ENCODE data around the gene KRT31.

The KRT31 gene

DNA sequence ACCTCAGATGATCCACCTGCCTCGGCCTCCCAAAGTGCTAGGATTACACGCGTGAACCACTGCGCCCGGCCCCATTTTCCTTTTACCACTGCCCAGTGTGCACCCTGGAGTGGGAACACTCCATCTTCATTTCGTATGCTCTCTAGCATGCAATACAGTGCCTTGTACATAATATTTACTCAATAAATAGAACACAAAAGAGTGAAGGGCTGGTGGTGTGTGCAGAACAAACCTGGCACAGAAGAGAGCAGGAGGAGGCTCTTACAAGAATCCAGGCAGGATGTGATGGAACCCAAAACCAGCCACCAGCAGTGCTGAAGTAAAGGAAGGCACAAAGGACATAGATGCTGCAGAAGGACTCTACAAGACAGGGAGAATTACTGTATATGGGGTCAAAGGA, 19.7 kb upstream of the KRT31 start:
- Histone ChIP-seq H3K4me3 (ENCODE audit: low read depth in 1 of 2, low read length in 2 of 2) (no peak overlapping the region), H3K9me3 (ENCODE audit: low read length) (no peaks in the 10 kb centered on the region), H3K4me1 (ENCODE audit: insufficient read depth, low read length) (peaks cover 7% of the 10 kb centered on the region), H3K27me3 (ENCODE audit: control insufficient read depth in 1 of 2, insufficient read depth in 2 of 2, low read length in 2 of 2) (no peaks in the 10 kb centered on the region), H3K36me3 (ENCODE audit: insufficient read depth, low read length) (no peaks in the 10 kb centered on the region), H3K9ac (ENCODE audit: low read length) (no peak overlapping the region), H3K27ac (ENCODE audit: low read depth, low read length) (no peak overlapping the region)

DNA sequence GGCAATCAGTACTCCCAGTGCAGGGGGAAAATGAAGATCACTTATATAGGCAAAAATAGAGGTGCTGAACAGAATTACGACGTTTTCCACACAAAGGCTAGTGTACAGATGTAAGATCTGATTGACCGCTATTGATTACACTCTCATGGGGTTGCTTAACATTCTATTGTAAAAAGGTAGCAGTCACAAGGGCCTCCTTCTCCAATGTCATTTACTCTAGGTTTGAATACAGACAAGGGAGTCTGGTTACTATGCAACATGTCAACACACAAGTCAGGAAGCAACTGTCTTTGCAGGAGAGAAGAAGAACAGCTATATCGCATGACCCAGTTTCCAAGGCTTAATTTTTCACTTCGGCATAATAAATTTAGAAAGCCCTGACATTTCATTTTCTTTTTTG, 19.1 kb upstream of the KRT31 start:
- H3K9me3 ChIP-seq (ENCODE audit: low read length): no peaks in the 10 kb centered on the region
- H3K27ac ChIP-seq (ENCODE audit: low read depth, low read length): no peak overlapping the region
- H3K4me1 ChIP-seq (ENCODE audit: insufficient read depth, low read length): peaks cover 7% of the 10 kb centered on the region
- no peak overlapping the region for H3K9ac ChIP-seq (ENCODE audit: low read length)
- H3K36me3 ChIP-seq (ENCODE audit: insufficient read depth, low read length): no peaks in the 10 kb centered on the region
- no peak overlapping the region for H3K4me3 ChIP-seq (ENCODE audit: low read depth in 1 of 2, low read length in 2 of 2)
- no peaks in the 10 kb centered on the region for H3K27me3 ChIP-seq (ENCODE audit: control insufficient read depth in 1 of 2, insufficient read depth in 2 of 2, low read length in 2 of 2)

DNA sequence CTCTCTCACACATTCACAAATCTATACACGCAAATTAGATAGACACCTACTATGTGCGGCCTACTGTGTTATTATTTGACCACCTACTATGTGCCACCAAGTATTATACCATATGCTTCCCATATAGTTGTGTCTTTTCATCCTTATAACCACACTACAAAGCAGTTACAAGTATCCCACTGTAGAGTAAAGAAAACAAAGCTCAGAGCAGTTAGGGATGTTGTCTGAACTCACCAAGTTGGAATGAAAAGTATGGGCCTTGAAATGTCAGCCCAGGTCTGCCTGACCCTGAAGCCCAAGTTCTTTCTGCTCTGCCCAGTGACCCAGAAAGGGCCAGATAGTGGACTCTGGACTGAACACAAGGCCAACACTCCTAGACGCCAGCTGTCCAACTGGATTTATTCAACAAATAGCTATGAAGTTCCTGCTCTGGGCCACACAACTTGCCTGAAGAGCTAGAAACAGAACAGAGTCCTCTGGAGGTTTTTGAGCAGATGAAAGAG, 18.5 kb upstream of the KRT31 start:
- H3K27me3 ChIP-seq (ENCODE audit: control insufficient read depth in 1 of 2, insufficient read depth in 2 of 2, low read length in 2 of 2): no peaks in the 10 kb centered on the region
- H3K27ac ChIP-seq (ENCODE audit: low read depth, low read length): no peak overlapping the region
- peaks cover 2% of the 10 kb centered on the region for H3K4me1 ChIP-seq (ENCODE audit: insufficient read depth, low read length)
- no peak overlapping the region for H3K4me3 ChIP-seq (ENCODE audit: low read depth in 1 of 2, low read length in 2 of 2)
- H3K9me3 ChIP-seq (ENCODE audit: low read length): no peaks in the 10 kb centered on the region
- H3K9ac ChIP-seq (ENCODE audit: low read length): no peak overlapping the region
- no peaks in the 10 kb centered on the region for H3K36me3 ChIP-seq (ENCODE audit: insufficient read depth, low read length)

DNA sequence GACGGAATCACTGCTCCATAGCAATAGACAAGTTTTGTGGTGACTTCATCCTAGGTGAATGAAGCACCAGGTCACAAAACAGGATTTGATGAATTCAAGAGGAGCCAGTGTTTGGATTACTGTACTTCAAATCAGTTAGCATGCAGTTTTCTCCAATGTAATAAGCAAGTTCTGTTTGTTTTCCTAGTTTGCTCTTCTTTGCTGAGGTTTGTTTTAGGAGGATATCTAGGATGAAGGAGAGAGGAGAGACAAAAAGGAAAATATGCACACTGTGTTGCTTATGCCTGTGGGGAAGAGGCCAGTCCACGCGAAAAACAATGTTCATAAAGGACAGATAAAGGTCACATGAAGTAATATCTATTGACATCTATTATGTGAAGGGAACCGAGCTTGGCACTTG, 18.0 kb upstream of the KRT31 start:
- Histone ChIP-seq H3K4me1 (ENCODE audit: insufficient read depth, low read length) (no peaks in the 10 kb centered on the region), H3K36me3 (ENCODE audit: insufficient read depth, low read length) (no peaks in the 10 kb centered on the region), H3K27ac (ENCODE audit: low read depth, low read length) (no peak overlapping the region), H3K9me3 (ENCODE audit: low read length) (no peaks in the 10 kb centered on the region), H3K4me3 (ENCODE audit: low read depth in 1 of 2, low read length in 2 of 2) (no peak overlapping the region), H3K27me3 (ENCODE audit: control insufficient read depth in 1 of 2, insufficient read depth in 2 of 2, low read length in 2 of 2) (no peaks in the 10 kb centered on the region), H3K9ac (ENCODE audit: low read length) (no peak overlapping the region)

DNA sequence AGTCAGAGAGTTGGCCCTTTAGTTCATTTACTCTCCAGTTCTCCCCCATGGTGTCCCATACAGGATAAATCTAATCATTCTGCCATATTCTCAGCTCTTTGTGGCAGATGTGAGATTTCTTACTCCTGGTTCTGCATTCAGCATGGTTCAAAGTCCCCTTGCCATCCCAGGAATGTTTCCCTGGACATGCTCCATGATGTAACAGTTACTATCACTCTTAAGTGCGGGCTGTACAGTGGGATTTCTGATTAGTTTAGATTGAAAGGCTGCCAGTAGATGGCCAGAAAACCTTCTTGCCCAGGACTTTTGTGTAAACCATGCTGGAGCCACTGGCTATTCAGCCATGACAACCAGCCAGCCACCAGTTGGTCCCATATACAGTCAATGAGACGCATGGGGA, 16.6 kb upstream of the KRT31 start:
- no peaks in the 10 kb centered on the region for H3K9me3 ChIP-seq (ENCODE audit: low read length)
- H3K9ac ChIP-seq (ENCODE audit: low read length): no peak overlapping the region

DNA sequence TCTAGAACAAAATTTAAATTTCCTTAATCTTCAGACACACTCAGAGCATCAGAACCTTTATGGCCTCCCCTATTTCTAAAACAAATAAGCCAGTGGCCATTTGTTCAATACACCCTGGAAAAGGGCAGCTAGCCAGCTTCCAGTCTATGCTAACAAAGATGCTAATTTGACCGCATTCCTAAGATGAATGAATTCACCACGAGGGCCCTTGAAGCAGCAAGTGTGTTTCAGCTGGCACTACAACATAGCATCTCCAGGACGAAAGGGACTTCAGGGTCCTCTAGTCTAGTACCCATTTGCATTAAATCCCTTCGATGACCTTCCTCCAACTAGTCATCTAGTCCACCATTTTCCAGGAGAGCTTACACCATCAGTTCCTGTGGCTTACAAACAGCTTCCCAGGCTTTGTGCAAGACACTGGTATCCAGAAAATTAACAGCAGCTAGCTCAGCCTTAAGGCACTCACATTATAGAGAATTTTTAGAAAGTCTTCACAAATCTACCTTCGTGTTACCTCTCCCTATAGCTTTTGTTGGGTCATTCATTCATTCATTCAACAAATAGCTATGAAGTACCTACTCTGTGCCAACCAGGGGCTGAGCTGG, 16.0 kb upstream of the KRT31 start:
- Histone ChIP-seq H3K36me3 (ENCODE audit: insufficient read depth, low read length) (no peaks in the 10 kb centered on the region), H3K27ac (ENCODE audit: low read depth, low read length) (no peak overlapping the region), H3K27me3 (ENCODE audit: control insufficient read depth in 1 of 2, insufficient read depth in 2 of 2, low read length in 2 of 2) (no peaks in the 10 kb centered on the region), H3K4me3 (ENCODE audit: low read depth in 1 of 2, low read length in 2 of 2) (no peak overlapping the region), H3K9me3 (ENCODE audit: low read length) (no peaks in the 10 kb centered on the region), H3K4me1 (ENCODE audit: insufficient read depth, low read length) (no peaks in the 10 kb centered on the region), H3K9ac (ENCODE audit: low read length) (no peak overlapping the region)

More for the DNA sequence above, 16.6 kb upstream of the KRT31 start:
- no peaks in the 10 kb centered on the region for H3K36me3 ChIP-seq (ENCODE audit: insufficient read depth, low read length)
- H3K4me1 ChIP-seq (ENCODE audit: insufficient read depth, low read length): no peaks in the 10 kb centered on the region
- H3K27me3 ChIP-seq (ENCODE audit: control insufficient read depth in 1 of 2, insufficient read depth in 2 of 2, low read length in 2 of 2): no peaks in the 10 kb centered on the region
- H3K27ac ChIP-seq (ENCODE audit: low read depth, low read length): no peak overlapping the region
- no peak overlapping the region for H3K4me3 ChIP-seq (ENCODE audit: low read depth in 1 of 2, low read length in 2 of 2)

DNA sequence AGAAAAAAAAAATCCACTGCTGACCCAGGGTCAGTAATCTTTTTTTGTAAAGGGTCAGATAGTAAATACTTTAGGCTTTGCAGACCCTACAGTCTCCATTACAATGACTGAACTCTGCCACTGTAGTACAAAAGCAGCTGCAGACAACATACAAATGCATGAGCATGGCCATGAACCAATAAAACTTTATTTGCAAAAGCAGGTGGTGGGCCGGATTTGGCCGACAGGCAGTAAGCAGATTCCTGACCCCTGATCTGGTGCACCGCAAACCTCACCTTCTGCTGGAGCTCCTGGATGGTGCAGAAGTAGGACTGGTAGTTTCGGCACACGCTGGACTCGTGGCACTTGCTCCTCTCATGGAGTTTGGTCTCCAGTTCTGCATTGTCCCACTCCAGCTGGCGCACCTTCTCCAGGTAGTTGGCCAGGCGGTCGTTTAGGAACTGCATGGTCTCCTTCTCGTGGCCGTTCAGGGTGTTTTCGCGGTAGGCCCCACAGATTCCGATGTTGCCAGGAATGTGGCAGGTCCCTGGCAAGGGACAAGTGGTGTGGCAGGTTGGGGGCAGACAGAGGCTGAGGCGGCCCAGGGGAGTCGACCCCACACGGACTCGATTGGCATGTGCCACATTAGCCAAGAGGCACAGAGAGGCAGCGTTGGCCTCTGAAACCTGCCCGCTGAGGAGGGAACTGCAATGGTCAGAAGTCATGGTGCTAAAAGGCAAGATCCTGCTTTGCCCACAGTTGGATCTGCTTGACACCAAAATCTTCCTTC, 13.8 kb upstream of the KRT31 start:
- no peak overlapping the region for H3K4me3 ChIP-seq (ENCODE audit: low read depth in 1 of 2, low read length in 2 of 2)
- H3K36me3 ChIP-seq (ENCODE audit: insufficient read depth, low read length): no peaks in the 10 kb centered on the region
- H3K9me3 ChIP-seq (ENCODE audit: low read length): no peaks in the 10 kb centered on the region
- no peaks in the 10 kb centered on the region for H3K27me3 ChIP-seq (ENCODE audit: control insufficient read depth in 1 of 2, insufficient read depth in 2 of 2, low read length in 2 of 2)
- H3K9ac ChIP-seq (ENCODE audit: low read length): no peak overlapping the region
- H3K4me1 ChIP-seq (ENCODE audit: insufficient read depth, low read length): no peaks in the 10 kb centered on the region
- H3K27ac ChIP-seq (ENCODE audit: low read depth, low read length): no peak overlapping the region

DNA sequence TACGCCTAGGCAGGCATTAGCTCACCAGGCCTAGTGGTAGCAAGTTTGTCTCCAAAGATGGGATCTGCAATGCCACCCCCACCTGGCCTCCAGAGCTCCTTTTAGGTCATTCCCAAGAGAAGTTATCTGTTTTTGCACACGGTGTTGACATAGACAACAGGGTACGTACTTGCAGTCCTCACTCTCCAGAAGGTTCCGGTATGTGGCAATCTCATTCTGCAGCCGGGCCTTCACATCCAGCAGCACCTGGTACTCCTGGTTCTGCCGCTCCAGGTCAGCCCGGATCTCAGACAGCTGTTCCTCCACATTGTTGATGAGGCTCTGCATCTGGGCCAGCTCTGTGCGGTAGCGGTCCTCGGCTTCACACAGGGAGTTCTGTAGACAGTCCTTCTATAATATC, 9.8 kb upstream of the KRT31 start:
- Histone ChIP-seq H3K27me3 (ENCODE audit: control insufficient read depth in 1 of 2, insufficient read depth in 2 of 2, low read length in 2 of 2) (no peaks in the 10 kb centered on the region), H3K9me3 (ENCODE audit: low read length) (no peaks in the 10 kb centered on the region), H3K4me1 (ENCODE audit: insufficient read depth, low read length) (no peaks in the 10 kb centered on the region), H3K36me3 (ENCODE audit: insufficient read depth, low read length) (no peaks in the 10 kb centered on the region), H3K4me3 (ENCODE audit: low read depth in 1 of 2, low read length in 2 of 2) (no peak overlapping the region), H3K9ac (ENCODE audit: low read length) (no peak overlapping the region), H3K27ac (ENCODE audit: low read depth, low read length) (no peak overlapping the region)

DNA sequence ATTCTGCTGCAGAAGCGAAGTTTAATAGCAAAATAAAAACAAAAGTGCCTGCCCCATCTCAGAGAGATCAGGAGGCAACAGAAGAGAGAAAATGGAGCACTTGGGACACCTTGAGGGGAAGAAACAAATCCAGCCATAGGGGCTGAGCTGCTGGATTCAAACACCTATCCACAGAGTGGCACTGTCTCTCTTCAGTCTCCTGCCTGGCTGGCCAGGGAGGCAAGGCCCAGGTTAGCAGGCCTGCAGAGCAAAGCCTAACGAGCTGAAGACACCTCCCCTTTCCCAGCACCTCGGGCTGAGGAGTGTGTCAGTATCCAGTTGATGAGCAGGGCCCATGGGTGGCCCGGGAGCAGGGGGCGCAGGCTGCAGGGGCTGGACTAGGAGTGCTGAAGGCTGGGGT, 8.8 kb upstream of the KRT31 start:
- Histone ChIP-seq H3K27ac (ENCODE audit: low read depth, low read length) (no peak overlapping the region), H3K36me3 (ENCODE audit: insufficient read depth, low read length) (no peaks in the 10 kb centered on the region), H3K27me3 (ENCODE audit: control insufficient read depth in 1 of 2, insufficient read depth in 2 of 2, low read length in 2 of 2) (no peaks in the 10 kb centered on the region), H3K4me1 (ENCODE audit: insufficient read depth, low read length) (no peaks in the 10 kb centered on the region), H3K4me3 (ENCODE audit: low read depth in 1 of 2, low read length in 2 of 2) (no peak overlapping the region), H3K9me3 (ENCODE audit: low read length) (no peaks in the 10 kb centered on the region), H3K9ac (ENCODE audit: low read length) (no peak overlapping the region)

DNA sequence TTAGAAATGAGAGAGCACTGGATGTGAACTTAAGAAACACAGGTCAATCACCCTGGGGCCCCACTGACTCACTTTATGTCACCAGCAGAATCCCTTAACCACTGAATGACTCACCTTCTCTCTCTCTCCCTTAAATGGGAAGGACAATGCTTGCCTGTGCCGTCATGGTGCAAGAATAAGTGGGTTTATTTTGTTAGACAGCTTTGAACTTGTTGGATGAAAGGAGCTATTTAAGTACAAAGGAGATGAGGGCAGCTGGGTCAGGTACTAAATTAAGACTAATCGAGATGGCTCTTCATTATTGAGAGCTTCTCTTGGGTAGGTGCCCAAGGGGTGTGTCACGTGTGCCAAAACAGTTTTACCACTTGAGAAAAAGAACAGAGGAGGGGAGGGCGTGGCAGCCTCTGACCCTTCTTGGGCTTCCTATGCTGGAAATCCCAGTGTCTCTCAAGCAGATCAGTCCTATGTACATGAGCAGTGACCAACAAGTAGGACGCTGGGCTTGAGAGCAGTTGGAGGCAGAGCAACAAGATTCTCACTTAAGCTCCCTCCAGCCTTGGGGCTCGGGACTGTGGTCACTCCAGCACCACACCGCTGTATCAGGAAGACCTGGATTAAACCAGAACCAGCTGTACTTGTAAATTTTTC, 6.7 kb upstream of the KRT31 start:
- Histone ChIP-seq H3K9me3 (ENCODE audit: low read length) (no peaks in the 10 kb centered on the region), H3K36me3 (ENCODE audit: insufficient read depth, low read length) (no peaks in the 10 kb centered on the region), H3K9ac (ENCODE audit: low read length) (no peak overlapping the region), H3K27ac (ENCODE audit: low read depth, low read length) (no peak overlapping the region), H3K4me1 (ENCODE audit: insufficient read depth, low read length) (no peaks in the 10 kb centered on the region), H3K27me3 (ENCODE audit: control insufficient read depth in 1 of 2, insufficient read depth in 2 of 2, low read length in 2 of 2) (no peaks in the 10 kb centered on the region), H3K4me3 (ENCODE audit: low read depth in 1 of 2, low read length in 2 of 2) (no peak overlapping the region)

DNA sequence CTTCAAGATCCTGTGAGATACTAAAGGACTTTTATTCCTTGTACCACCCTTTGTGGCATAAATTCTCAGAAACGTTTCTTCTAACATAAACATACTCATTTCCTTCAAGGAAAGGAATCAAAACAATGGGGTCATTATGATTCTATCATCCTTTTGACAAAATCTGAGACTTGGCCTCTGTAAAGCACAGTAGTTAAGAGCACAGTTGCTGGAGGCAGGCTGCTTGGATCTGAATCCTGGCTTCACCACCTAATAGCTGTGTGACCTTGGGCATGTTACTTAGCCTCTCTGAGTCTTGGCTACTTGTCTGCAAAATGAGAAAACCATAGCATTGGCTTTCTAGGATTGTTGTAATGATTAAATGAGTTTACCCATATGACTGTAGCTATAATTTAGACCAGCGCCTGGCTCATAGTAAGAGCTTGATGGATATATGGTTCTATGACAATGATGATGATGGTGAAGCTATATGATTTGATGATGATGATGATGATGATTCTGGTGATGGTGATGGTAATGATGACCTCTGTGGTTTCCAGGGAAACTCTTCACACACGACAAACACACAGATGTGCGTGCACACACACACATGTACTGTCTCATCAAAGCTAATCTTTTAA, 6.1 kb upstream of the KRT31 start:
- no peaks in the 10 kb centered on the region for H3K4me1 ChIP-seq (ENCODE audit: insufficient read depth, low read length)
- H3K9ac ChIP-seq (ENCODE audit: low read length): no peak overlapping the region
- H3K9me3 ChIP-seq (ENCODE audit: low read length): no peaks in the 10 kb centered on the region
- H3K27me3 ChIP-seq (ENCODE audit: control insufficient read depth in 1 of 2, insufficient read depth in 2 of 2, low read length in 2 of 2): no peaks in the 10 kb centered on the region
- no peak overlapping the region for H3K4me3 ChIP-seq (ENCODE audit: low read depth in 1 of 2, low read length in 2 of 2)
- H3K27ac ChIP-seq (ENCODE audit: low read depth, low read length): no peak overlapping the region
- H3K36me3 ChIP-seq (ENCODE audit: insufficient read depth, low read length): no peaks in the 10 kb centered on the region
